SH-SY5Y (cell line): ENCODE data around the gene NT5C1B.

Experiments
- GATA2 ChIP-seq: IDR thresholded peaks from 2 replicates; pipeline ENCODE4 v1.6.1; 2011; ENCODE audit warnings: mild to moderate bottlenecking, low read depth, low read length
- GATA3 ChIP-seq: IDR thresholded peaks from 2 replicates; pipeline ENCODE4 v1.6.1; 2011; ENCODE audit warnings: low read depth, mild to moderate bottlenecking, low read length, moderate library complexity

DNA sequence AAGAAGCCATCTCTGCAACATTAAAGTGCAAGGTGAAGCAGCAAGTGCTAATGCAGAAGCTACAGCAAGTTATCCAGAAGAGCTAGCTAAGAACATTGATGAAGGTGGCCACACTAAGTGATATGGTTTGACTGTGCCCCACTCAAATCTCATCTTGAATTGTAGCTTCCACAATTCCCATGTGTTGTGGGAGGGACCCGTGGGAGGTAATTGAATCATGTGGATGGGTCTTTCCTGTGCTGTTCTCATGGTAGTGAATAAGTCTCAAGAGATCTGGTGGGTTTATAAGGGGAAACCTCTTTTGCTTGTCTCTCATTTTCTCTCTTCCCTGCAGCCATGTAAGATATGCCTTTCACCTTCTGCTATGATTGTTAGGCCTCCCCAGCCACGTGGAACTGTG, 40.3 kb downstream of the NT5C1B start:
- TF ChIP-seq GATA2 (no peak), GATA3 (no peak)
